GM18909 (cell line): ENCODE results near the gene PRSS21.

Source experiments
- ATAC-seq: cut with Tn5 transposase; IDR thresholded peaks from one replicate; pipeline ENCODE4 v1.9.1; 2021; ENCODE audit warnings: mild to moderate bottlenecking; ENCODE audit not compliant: unreplicated experiment, poor library complexity

The PRSS21 gene

DNA sequence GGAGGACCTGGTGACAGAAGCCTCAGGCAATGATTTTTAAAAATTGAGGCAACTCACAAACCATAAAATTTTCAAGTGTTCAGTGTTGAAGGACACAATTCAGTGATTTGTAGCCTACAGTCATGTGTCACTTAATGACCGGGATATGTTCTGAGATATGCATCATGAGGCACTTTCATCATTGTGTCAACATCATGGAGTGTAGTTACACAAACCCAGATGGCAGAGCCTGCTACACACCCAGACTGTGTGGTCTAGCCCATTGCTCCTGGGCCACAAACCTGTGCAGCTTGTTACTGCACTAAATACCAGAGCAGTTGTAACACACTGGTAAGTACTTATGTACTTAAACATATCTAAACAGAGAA lies 17.2 kb upstream of the PRSS21 start:
- ATAC-seq = no peak

GRCh38 chr16:2803545-2804195 lies 13.4 kb upstream of the PRSS21 start:
- ATAC-seq = no peak

DNA sequence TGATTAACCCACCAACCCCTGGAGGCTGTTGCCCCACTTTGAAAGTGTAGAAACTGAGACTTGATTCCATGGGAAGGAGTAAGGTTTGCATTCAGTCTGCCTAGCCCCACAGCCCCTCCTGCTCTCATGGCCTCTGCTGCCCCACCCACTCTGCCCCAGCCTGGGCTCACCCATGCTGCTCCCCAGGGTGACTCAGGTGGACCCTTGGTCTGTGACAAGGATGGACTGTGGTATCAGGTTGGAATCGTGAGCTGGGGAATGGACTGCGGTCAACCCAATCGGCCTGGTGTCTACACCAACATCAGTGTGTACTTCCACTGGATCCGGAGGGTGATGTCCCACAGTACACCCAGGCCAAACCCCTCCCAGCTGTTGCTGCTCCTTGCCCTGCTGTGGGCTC lies 12.3 kb upstream of the PRSS21 start:
- no peak for ATAC-seq

- ATAC-seq = no peak
Measured at GRCh38 chr16:2806286-2806685, 10.8 kb upstream of the PRSS21 start.

- ATAC-seq = no peak
Measured at GRCh38 chr16:2808181-2808580, 8.9 kb upstream of the PRSS21 start.

DNA sequence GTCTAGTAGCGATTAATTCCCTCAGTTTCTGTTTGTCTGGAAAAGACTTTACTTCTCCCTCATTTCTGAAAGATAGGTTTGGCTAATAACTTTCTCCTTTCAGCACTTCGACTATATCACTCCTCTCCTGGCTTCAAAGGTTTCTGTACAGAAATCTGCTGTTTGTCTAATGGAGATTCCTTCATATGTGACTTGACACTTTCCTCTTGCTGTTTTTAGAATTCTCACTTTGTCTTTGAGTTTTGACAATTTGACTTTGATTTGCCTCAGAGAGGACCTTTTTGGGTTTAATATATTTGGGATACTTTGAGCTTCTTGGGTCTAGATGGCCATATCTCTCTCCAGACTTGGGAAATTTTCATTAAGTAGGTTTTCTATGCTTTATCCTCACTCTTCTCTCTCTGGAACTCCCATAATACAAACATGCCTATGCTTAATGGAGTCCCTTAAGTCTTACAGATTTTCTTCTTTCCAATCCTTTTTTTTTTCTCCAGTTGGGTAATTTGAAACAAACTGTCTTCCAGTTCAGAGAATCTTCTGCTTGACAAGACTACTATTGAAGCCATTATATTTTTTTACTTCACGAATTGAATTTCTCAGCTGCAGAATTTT lies 7.8 kb upstream of the PRSS21 start:
- no peak for ATAC-seq

- ATAC-seq = no peak
Measured at GRCh38 chr16:2810651-2811050, 6.4 kb upstream of the PRSS21 start.

DNA sequence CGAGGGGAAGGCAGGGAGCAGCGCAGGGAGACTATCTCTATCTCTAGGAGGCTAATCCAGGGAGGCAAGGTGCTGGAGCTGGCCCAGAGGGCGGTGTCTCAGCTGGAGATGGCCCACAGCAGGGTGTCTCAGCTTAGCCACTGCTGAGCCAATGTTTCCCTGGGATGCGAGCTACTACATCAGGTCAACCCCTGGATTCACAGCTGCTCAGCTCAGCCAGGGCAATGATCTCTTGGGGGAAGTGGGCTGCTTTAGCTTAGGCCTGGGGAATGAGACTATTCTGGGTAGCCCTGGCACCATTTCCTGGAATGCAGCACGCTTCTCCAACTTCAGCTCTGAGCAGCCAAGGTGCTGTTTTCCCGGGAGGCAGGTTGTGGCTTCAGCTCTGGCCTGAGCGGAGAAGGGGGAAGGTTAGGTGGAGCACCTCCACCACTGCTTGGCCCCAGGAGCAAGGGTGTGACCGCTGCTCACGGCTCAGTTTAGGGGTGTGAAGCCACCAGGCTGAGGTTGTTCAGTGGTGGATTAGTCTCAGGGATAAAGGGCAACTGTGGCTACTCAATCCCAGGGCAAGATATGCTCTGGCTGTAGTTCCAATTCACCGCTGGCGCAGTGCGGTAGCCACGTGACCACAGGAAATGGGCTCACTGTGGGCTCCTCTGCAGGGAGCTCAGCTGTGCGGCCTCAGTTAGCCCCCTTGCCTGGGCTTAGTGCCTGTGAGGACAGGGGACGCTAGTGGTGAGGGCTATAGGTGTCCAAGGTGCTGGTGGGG lies 5.2 kb upstream of the PRSS21 start:
- ATAC-seq = no peak

DNA sequence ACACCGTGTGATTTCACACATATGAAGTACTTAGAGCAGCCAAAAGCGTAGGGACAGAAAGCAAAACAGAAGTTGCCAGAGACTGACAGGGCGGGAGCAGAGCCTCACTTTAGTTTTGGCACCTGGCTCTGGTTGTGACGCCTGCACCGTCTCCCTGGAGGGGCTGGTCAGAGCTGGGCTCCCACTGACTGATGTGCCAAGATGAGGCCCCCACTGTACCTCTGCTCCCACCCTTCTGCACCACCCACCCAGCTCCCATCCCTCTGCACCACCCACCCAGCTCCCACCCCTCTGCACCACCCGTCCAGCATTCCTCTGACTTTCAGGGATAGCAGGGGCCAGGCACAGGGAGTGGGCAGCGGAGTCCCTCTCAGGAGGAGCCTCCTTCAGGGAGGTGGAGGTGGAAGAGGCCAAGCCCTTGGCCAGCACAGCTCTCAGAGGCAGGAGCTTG lies 3.2 kb upstream of the PRSS21 start:
- ATAC-seq = no peak

DNA sequence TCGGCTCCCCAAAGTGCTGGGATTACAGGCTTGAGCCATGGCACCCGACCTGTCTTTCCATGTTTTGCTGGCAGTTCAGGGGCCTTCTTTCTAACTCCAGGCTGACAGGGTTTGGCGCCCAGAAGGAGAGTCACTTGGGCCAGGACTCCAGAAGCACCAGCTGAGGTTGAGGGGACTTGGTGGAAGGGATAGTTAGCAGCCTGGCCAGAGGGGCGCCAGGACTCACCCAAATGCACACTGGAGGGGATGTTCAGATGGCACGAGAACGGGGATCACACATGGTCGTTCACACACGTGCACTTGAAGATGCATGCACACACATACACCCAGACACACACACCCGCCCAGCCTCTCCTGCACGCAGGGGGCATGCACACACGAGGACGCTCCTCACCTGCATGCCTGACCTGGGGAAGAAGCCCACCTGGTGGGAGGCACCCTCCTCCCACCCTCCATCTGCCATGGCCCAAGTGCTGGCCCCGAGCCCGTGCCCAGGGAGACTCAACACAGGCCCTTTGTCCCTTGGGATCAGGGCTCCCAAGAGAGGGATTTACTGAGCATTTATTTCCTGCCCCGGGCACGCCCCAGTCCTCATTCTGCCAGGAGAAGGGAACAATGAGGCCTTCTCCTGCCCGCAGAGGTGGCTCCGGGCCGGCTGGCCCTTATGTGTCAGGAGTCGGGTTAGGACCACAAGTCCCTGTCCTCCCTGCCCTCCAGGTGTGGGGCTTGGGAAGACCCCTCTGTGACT lies 2.3 kb upstream of the PRSS21 start:
- no peak for ATAC-seq

- no peak for ATAC-seq
Measured at GRCh38 chr16:2815299-2815771, 1.7 kb upstream of the PRSS21 start.

DNA sequence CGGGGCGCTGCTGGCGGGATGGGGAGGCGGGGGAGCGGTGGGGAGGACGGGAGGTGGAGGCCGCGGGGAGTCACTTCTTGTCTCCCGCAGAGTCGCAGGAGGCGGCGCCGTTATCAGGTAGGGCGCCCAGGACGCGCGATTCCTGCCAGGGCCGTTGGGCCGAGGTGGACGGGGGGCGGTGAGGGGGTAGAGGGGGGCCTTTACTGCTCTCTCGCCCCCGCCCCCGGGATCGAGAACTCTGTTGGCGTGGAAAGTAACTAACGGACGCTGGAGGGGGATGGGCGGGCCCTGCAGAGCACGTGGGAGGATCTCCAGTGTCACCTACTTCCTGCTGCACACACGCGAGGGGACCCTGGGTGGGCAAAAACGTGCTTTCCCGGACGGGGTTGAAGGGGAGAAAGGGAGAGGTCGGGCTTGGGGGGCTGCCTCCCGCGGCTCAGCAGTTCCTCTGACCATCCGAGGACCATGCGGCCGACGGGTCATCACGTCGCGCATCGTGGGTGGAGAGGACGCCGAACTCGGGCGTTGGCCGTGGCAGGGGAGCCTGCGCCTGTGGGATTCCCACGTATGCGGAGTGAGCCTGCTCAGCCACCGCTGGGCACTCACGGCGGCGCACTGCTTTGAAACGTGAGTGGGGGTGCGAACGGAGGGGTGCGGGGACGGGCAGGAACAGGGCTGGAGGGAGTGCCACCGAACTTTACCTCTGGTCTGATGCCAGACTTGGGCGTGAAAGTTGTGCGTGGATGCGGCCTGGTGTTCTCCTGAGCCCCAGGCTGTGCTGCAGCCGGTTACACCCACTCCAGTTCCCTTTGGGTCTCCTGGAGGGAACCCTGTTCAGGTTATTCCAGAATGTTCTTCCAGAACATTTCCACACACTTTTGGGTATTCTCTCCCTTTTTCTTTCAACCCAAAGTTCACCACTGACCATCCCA lies 569 bp downstream of the PRSS21 start:
- ATAC-seq = no peak

GRCh38 chr16:2818272-2818876 lies 1.3 kb downstream of the PRSS21 start:
- ATAC-seq = no peak

- ATAC-seq = no peak
Measured at GRCh38 chr16:2819179-2819938, 2.3 kb downstream of the PRSS21 start.

DNA sequence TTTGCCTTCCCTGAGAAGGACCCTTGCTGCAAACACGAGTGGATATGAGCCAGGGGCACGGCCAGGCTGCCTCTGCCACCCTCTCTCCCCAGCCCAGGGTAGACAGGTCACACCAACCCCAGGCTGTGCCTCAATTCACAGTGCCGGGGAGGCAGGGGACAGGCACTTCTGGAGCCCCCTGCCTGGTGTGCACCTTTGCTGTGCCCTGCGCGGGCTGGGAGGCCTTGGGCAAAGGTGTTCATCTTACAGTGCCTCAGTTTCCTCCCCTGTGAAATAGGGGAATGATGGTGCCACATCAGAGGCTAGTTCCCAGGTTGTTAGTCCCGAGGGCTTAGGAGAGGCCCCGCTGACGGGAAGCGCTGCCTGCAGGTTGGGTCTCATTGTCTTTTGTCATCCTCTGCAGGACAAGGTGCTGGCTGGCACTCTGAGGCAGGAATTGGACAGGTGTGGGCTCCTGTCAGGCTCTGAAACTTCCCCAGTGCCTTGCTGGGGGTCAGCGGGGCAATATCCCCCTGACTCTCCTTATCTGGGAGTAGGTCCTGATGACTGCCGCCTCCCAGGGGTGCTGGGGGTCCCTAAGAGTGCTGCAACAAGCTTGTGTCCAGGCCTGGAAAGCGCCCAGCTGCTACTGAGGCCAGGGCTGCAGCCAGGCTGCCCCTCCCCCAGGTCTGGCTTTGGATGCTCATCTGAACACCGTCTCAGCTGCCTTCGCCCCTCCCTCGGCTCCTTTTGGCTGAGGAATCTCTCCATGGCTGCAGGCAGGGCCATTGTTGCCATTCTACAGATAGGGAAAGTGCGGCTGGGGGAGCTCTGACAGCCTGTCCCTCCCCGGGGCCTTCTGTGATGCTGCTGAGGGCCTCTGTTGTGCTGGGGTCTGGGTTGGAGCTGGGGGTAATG lies 3.1 kb downstream of the PRSS21 start:
- ATAC-seq = no peak

- ATAC-seq = no peak
Measured at GRCh38 chr16:2820836-2821486, 3.9 kb downstream of the PRSS21 start.

DNA sequence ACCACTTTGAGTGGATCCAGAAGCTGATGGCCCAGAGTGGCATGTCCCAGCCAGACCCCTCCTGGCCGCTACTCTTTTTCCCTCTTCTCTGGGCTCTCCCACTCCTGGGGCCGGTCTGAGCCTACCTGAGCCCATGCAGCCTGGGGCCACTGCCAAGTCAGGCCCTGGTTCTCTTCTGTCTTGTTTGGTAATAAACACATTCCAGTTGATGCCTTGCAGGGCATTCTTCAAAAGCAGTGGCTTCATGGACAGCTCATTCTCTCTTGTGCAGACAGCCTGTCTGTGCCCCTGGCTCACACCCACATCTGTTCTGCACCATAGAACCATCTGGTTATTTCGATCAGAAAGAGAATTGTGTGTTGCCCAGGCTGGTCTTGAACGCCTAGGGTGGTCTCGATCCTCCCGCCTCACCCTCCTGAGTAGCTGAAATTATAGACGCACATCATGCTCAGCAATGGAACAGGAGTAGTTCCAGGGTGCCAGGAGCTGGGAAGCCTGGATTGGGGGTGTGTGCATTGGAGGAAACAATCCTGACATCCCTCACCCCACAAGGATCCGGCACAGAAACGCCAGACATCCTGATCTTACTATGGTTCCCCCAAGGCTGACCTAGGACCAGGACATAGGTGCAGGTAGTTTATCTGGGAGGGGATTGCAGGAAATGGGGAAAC lies 4.6 kb downstream of the PRSS21 start:
- no peak for ATAC-seq
